A549 (cell line): ENCODE measurements around the gene RSPH9.

Experiments used
- BHLHE40 ChIP-seq: IDR thresholded peaks from 2 replicates; pipeline ENCODE4 v1.6.1; 2012; ENCODE audit warnings: low read depth, low read length, inconsistent platforms
- CTCF ChIP-seq: fragments of >200 bp; sonication (Bioruptor Twin); formaldehyde crosslinking; IDR thresholded peaks from 3 replicates; pipeline ENCODE4 v1.5.1; 2016
- HMGXB4 ChIP-seq: fragments of 250-450 bp; sonication (Bioruptor Pico); IDR thresholded peaks from 2 replicates; pipeline ENCODE4 v1.5.0; 2021; ENCODE audit warnings: mild to moderate bottlenecking, moderate library complexity, borderline replicate concordance
- MYC ChIP-seq: IDR thresholded peaks from 2 replicates; pipeline ENCODE4 v1.6.1; 2012; ENCODE audit warnings: mild to moderate bottlenecking, inconsistent platforms, low read length, improper control_type of control experiment, borderline replicate concordance
- POLR2A ChIP-seq: IDR thresholded peaks from 2 replicates; pipeline ENCODE4 v1.6.1; 2012; ENCODE audit warnings: mild to moderate bottlenecking, low read length
- RFX5 ChIP-seq: fragments of 450-650 bp; IDR thresholded peaks from 2 replicates; pipeline ENCODE4 v1.7.1; 2014; ENCODE audit warnings: antibody characterized with exemption, mild to moderate bottlenecking, moderate library complexity
- TF ChIP-seq, protein P1 (sequence below): fragments of 250-450 bp; sonication (Bioruptor Pico); IDR thresholded peaks from 2 replicates; pipeline ENCODE4 v1.5.0; 2020; ENCODE audit warnings: low read depth, mild to moderate bottlenecking, moderate library complexity

DNA sequence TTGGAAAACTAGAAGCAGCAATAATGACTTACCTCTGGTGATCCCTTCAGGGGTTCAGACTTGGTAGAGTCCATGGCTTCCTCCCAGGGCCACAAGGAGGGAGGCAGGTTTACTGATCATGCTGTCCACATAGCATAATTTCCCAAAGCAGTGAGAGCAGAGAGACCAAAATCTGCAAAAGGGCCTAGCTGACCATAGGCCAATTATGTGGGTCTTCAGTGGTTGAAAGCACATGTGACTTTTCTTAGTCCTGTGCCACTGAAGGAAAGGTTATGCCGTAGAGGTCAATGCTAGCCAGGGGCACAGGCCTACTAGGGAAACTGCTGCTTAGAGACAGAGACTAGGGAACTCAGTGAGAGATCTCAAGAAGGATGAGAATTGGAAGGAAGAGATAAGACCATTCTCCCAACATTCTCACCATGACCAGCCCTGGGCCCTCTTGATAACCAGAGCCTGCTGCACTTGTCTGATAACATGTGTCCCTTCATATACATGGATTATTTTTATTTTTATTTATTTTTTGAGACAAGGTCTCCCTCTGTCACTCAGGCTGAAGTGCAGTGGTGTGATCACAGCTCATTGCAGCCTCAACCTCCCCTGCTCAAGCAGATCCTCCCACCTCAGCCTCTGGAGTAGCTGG lies 13.7 kb upstream of the RSPH9 start:
- no peak for TF ChIP-seq HMGXB4 (CRISPR knock-in tag)
- no peak for TF ChIP-seq CTCF
- no peak for TF ChIP-seq RFX5
- TF ChIP-seq BHLHE40: no peak
- TF ChIP-seq POLR2A: no peak
- TF ChIP-seq MYC: no peak
- TF ChIP-seq, protein P1, sequence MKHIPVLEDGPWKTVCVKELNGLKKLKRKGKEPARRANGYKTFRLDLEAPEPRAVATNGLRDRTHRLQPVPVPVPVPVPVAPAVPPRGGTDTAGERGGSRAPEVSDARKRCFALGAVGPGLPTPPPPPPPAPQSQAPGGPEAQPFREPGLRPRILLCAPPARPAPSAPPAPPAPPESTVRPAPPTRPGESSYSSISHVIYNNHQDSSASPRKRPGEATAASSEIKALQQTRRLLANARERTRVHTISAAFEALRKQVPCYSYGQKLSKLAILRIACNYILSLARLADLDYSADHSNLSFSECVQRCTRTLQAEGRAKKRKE (CRISPR knock-in tag): no peak
